NCI-H460 (cell line): Measurements from ENCODE around the gene SMOC2. TPM values are rescaled to one million over a fixed set of nuclear protein-coding genes. Genes with fewer than 3 reads are reported as not detected.

ENCODE experiments used
- DNase-seq: peaks from one replicate; pipeline ENCODE4 v3.0.0-alpha.2; 2016; ENCODE audit warnings: low read depth; ENCODE audit errors: extremely low read depth
- total RNA-seq: library from RNA; depleted of rRNA; stranded (reverse); fragments of >200 nt; shearing (Covaris generic); gene quantifications from 2 replicates; pipeline ENCODE4 v1.2.3, GENCODE V29; 2014

Gene SMOC2
- total RNA-seq, 1 experiment from 2014 or later: not detected

- no peak for DNase-seq
Measured at GRCh38 chr6:168513766-168514165, 72.8 kb downstream of the SMOC2 start.

DNA sequence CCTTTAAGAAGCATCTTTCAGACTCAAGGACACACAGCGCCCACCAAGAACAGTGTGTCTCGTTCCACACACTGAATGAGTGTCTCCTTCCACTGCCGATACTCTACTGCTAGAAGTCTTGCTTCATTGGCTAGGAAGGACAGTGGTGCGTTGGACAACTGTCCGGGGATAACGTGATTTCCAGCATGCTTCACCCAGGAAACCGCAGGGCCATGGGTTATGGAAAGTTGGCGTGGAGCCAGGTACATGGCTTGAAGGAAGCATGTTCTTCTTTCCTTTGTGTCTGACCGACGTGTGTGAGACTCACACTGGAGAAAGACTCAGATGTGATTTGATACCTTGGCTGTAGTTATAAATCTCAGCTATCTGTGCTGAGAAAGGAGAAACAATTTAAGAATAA, 73.2 kb downstream of the SMOC2 start:
- DNase-seq: no peak

GRCh38 chr6:168515376-168515775, 74.4 kb downstream of the SMOC2 start:
- no peak for DNase-seq

- no peak for DNase-seq
Measured at GRCh38 chr6:168516944-168517741, 76.2 kb downstream of the SMOC2 start.

- no peak for DNase-seq
Measured at GRCh38 chr6:168517742-168518347, 76.9 kb downstream of the SMOC2 start.

GRCh38 chr6:168518348-168518745, 77.4 kb downstream of the SMOC2 start:
- no peak for DNase-seq

DNA sequence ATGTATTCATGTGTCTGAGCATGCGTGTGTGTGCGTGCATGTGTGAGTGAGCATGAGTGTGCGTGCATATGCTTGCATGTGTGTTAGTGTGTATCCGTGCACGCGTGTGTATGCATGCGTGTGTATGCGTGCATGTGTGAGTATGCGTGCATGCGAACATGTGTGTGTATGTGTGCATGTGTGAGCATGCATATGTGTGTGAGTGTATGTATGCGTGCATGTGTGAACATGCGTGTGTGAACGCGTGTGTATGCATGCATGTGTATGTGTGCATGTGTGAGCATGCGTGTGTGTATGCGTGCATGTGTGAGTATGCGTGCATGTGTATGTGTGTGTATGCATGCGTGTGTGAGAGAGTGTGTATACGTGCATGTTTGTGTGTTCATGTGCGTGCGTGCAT, 77.9 kb downstream of the SMOC2 start:
- DNase-seq: no peak

DNA sequence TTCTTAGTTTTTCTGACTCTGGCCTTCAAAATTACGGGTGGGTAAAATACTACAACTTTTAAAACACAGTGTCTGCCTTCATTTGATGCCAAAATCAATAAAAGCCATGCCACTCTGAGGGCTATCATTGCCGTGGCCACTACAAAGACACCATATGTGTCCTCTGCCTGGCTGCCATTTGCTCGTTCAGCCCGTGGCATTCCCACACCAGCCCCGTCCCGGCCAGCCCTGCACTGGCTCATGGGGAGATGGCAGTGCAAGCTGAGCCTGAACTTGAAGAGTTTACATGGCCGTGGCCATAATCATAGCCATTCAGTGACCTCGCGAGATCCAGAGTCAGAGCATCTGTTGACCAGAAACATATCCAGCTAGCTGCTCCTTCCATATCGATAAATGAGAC, 79.2 kb downstream of the SMOC2 start:
- no peak for DNase-seq

GRCh38 chr6:168524571-168525001, 83.6 kb downstream of the SMOC2 start:
- DNase-seq: no peak

DNA sequence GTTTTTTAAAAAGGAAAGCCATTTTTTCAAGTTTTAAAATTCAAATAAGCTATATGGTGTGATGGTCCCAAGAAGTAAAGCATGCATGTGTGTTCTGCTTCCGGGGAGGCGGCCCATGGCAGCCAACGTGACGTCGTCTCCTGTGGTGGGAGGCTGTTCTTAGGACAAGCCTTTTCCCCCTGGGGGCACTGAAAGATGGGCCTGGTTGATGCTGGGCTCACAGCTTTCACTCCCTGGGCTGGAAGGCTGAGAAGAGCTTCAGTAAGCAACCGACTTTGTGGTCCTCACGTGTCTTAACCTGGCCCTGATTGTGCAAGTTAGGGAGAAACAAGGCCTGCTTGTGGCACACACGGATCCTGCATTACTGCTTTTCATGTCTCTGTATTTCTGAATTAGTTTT, 84.1 kb downstream of the SMOC2 start:
- no peak for DNase-seq

DNA sequence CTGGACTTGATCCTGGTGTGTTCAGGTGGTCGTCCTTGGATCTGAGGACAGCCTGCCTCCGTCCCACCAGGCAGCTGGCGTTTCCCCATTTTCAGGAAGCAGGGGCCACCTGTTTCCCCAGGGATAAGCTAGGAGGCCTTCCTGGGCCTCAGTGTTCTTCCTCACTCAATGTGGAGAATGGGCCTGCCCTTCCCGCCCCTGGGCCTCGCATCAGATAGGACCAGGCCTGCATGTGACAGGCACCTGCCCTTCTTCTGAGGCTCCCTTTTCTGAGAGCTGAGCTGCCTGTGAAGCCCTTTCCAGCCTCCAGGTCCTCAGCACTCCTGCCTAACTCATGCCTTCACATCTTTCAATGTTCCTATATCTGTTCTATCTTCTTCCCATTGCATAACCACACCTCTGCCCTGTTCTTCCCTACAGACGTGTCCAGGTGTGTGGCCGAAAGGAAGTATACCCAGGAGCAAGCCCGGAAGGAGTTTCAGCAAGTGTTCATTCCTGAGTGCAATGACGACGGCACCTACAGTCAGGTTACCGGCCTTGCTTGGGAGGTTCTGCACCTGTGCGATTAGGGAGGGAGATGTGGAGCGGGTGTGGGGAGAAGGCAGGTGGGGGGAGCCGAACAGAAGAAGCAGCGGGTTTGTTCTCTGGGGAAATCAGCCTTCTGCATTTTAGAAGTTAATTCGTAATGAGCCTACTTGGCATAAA, 85.1 kb downstream of the SMOC2 start:
- no peak for DNase-seq

GRCh38 chr6:168526841-168527281, 85.9 kb downstream of the SMOC2 start:
- DNase-seq: no peak

DNA sequence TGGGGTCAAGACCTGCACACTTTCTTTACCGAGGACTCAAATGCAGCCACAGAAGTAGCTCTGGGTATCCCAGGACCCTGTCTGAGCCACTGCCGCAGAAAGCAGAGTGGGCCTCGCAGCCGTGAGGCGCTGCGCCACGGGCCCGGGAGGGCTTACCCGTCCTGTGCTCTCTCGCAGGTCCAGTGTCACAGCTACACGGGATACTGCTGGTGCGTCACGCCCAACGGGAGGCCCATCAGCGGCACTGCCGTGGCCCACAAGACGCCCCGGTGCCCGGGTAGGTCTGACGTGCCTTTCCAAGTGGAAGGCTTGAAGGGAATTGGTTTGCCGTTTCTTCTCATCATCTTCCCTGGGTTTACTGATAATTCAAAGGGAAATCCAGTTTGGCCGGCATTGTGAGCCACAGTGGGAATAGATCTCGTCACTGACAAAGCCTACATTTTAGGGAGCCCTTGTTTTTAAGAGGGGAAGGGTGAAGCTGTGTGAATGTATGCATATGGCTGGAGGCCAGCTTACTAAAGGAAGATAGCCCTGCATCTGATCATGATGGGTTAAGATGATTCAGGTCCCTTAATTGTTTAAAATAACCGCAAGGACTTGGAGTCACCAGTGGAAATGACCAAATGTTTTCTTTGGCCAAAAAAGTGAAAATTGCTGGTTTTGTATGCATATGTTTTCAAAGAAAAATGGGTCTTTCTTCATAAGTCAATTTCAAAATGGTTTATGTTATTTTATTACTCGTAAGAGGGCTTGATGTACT, 86.6 kb downstream of the SMOC2 start:
- no peak for DNase-seq

GRCh38 chr6:168528474-168529095, 87.6 kb downstream of the SMOC2 start:
- no peak for DNase-seq

GRCh38 chr6:168529214-168529613, 88.2 kb downstream of the SMOC2 start:
- no peak for DNase-seq

DNA sequence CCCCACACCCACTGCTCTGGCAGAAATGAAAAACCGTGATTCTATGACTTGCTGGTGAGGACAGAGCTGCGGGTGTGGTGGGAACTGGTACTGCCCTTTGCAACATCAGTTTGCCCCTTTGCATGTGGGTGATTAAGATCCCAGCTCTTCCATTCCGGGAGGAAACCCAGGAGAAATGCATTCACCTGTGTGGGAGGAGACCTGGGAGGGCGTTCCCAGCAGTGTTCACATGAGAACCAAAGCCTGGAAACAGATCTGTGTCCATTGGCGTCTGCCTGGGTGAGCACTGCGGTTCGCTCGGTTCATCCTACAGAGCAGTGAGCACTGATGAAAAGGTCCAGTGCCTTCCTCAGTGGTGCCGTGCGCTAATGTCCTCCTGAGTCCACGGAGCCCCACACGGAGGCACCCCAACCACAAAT, 89.7 kb downstream of the SMOC2 start:
- DNase-seq: no peak

DNA sequence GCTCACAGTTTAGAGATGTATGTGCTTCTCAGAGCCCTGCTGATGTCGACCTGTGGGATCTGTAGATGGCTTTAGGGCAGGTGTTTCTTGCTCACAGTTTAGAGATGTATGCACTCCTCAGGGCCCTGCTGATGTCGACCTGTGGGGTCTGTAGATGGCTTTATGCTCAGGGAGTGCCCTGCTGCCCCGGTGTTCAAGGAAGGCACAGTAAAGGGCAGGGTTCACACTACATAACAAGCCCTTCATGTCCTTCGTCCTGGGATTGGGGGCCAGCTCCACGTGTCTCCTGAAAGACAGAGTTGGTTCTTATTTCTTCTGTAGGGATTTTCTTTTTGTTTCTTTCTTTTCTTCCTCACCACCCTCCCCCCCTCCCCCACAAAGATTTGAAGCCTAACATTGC, 91.1 kb downstream of the SMOC2 start:
- no peak for DNase-seq

- DNase-seq: no peak
Measured at GRCh38 chr6:168533414-168533813, 92.4 kb downstream of the SMOC2 start.

- no peak for DNase-seq
Measured at GRCh38 chr6:168534265-168534664, 93.3 kb downstream of the SMOC2 start.

- no peak for DNase-seq
Measured at GRCh38 chr6:168535711-168536110, 94.7 kb downstream of the SMOC2 start.
